Thymus (tissue), 11 donors: ENCODE measurements around the gene GBF1. TPM values are rescaled to one million over a fixed set of nuclear protein-coding genes. Genes with fewer than 3 reads are reported as not detected.
"Not testable (repeated sequence)": the region's sequence is repeated elsewhere in the genome, so short reads cannot be mapped to it uniquely, and the experiment has no call there.

Experiments used
- DNase-seq, 9 donors: peaks; one replicate each; pipeline ENCODE4 v3.0.0-alpha.2; 2013; ENCODE audit warnings: low spot score in 9 of 9, low read depth in 6 of 9, missing footprints in 1 of 9
- H3K27ac ChIP-seq, 2 donors: one replicate each; pipeline ENCODE4 v1.5.1; 2013; ENCODE audit warnings: control low read depth in 1 of 2, low read depth in 1 of 2, low read length in 1 of 2, mild to moderate bottlenecking in 1 of 2, moderate library complexity in 1 of 2
- H3K27me3 ChIP-seq, 2 donors: one replicate each; pipeline ENCODE4 v1.5.1; 2013; ENCODE audit warnings: low read length in 1 of 2; ENCODE audit not compliant: control insufficient read depth in 2 of 2, insufficient read depth in 1 of 2
- H3K36me3 ChIP-seq, 2 donors: one replicate each; pipeline ENCODE4 v1.5.1; 2013; ENCODE audit warnings: low read length in 1 of 2, mild to moderate bottlenecking in 1 of 2, moderate library complexity in 1 of 2; ENCODE audit not compliant: control insufficient read depth in 2 of 2, insufficient read depth in 2 of 2
- H3K4me1 ChIP-seq, 2 donors: one replicate each; pipeline ENCODE4 v1.5.1; 2013; ENCODE audit warnings: low read length in 2 of 2; ENCODE audit not compliant: control insufficient read depth in 2 of 2, insufficient read depth in 2 of 2
- H3K4me3 ChIP-seq, 2 donors: one replicate each; pipeline ENCODE4 v1.5.1; 2013; ENCODE audit warnings: low read length in 2 of 2, control low read depth in 1 of 2, mild to moderate bottlenecking in 1 of 2
- H3K9me3 ChIP-seq, 2 donors: one replicate each; pipeline ENCODE4 v1.5.1; 2013; ENCODE audit warnings: low read length in 1 of 2, mild to moderate bottlenecking in 1 of 2; ENCODE audit not compliant: control insufficient read depth in 2 of 2, insufficient read depth in 1 of 2
- WGBS: extraction: QIAGEN DNeasy Blood & Tissue Kit; methylation state at CpG from one replicate; pipeline ENCODE4 v1.1.7; 2013; 5-methylcytosine and 5-hydroxymethylcytosine counted together
- polyA plus RNA-seq: library from polyadenylated mRNA; stranded (reverse); fragments of 200-250 nt; gene quantifications from one replicate; pipeline ENCODE4 v1.2.3, GENCODE V29; 2013
- total RNA-seq: library from RNA; stranded (reverse); fragments of 120-200 nt; gene quantifications from one replicate; pipeline ENCODE4 v1.2.4, GENCODE V29; 2013
- donor health status: healthy.

GBF1 gene
- total and polyA plus RNA-seq, 2 donors = 9.6 to 11.1 TPM

- no peak for DNase-seq
- H3K27ac ChIP-seq = no peak overlapping the region
- no peak overlapping the region for H3K4me3 ChIP-seq
- H3K9me3 ChIP-seq = peaks cover 5 to 12% of the 10 kb centered on the region in 2 donors
- 31% methylated on average over 39 of the region's 39 CpGs for WGBS
- peaks cover 48 to 74% of the 10 kb centered on the region in 2 donors for H3K27me3 ChIP-seq
- H3K4me1 ChIP-seq = peaks cover 3 to 24% of the 10 kb centered on the region in 2 donors
- H3K36me3 ChIP-seq = no peaks in the 10 kb centered on the region
Measured at GRCh38 chr10:102240467-102241031, 4.8 kb upstream of the GBF1 start.

GRCh38 chr10:102241032-102241443 is 4.3 kb upstream of the GBF1 start:
- WGBS = 3% methylated on average over 20 of the region's 20 CpGs
- Histone ChIP-seq H3K36me3 (no peaks in the 10 kb centered on the region), H3K4me1 (peaks cover 3 to 24% of the 10 kb centered on the region in 2 donors), H3K4me3 (peak overlapping the region in 1 of 2 donors; percentile 41), H3K27me3 (peaks cover 48 to 69% of the 10 kb centered on the region in 2 donors), H3K9me3 (peaks cover 5 to 12% of the 10 kb centered on the region in 2 donors), H3K27ac (no peak overlapping the region)
- no peak for DNase-seq

GRCh38 chr10:102241444-102242117 is 3.8 kb upstream of the GBF1 start, which contains the start of gene PITX3:
PITX3 (minus strand) TSS chr10:102241512; CDS start chr10:102232080, 9,432 bp downstream.
- Histone ChIP-seq H3K9me3 (peaks cover 5 to 12% of the 10 kb centered on the region in 2 donors), H3K27me3 (peaks cover 46 to 64% of the 10 kb centered on the region in 2 donors), H3K27ac (no peak within 1 kb of the TSS), H3K4me3 (peak within 1 kb of the TSS; percentile 27 to 41), H3K4me1 (peaks cover 8 to 26% of the 10 kb centered on the region in 2 donors), H3K36me3 (no peaks in the 10 kb centered on the region)
- peak in 7 of 9 donors; percentile 34 to 83 (median 63) for DNase-seq
- 2% methylated on average over 57 of the region's 57 CpGs for WGBS

GRCh38 chr10:102242118-102242485 is 3.2 kb upstream of the GBF1 start:
- no peak overlapping the region for H3K27ac ChIP-seq
- H3K4me1 ChIP-seq = peaks cover 13 to 31% of the 10 kb centered on the region in 2 donors
- 38% methylated on average over 7 of the region's 7 CpGs for WGBS
- peaks cover 41 to 59% of the 10 kb centered on the region in 2 donors for H3K27me3 ChIP-seq
- H3K4me3 ChIP-seq = peak overlapping the region in 1 of 2 donors; percentile 41
- peaks cover 5 to 12% of the 10 kb centered on the region in 2 donors for H3K9me3 ChIP-seq
- no peaks in the 10 kb centered on the region for H3K36me3 ChIP-seq
- DNase-seq = no peak

- Histone ChIP-seq H3K9me3 (peaks cover 5 to 12% of the 10 kb centered on the region in 2 donors), H3K4me3 (no peak overlapping the region), H3K27me3 (peaks cover 34 to 48% of the 10 kb centered on the region in 2 donors), H3K36me3 (peaks cover 0 to 5% of the 10 kb centered on the region in 2 donors), H3K27ac (no peak overlapping the region), H3K4me1 (peaks cover 15 to 38% of the 10 kb centered on the region in 2 donors)
- DNase-seq = no peak
- WGBS = 95% methylated on average over 2 of the region's 2 CpGs
Measured at GRCh38 chr10:102243309-102243708, 2.0 kb upstream of the GBF1 start.

- Histone ChIP-seq H3K4me3 (peak overlapping the region; percentile 84 to 85), H3K36me3 (peaks cover 0 to 15% of the 10 kb centered on the region in 2 donors), H3K27me3 (peaks cover 16 to 22% of the 10 kb centered on the region in 2 donors), H3K9me3 (peaks cover 5 to 6% of the 10 kb centered on the region in 2 donors), H3K4me1 (peaks cover 19 to 35% of the 10 kb centered on the region in 2 donors), H3K27ac (peak overlapping the region; percentile 85 to 86)
- no peak for DNase-seq
- 1% methylated on average over 4 of the region's 4 CpGs for WGBS
Measured at GRCh38 chr10:102245932-102246251, 560 bp downstream of the GBF1 start.

GRCh38 chr10:102246261-102246660 is 929 bp downstream of the GBF1 start:
- Histone ChIP-seq H3K27me3 (peaks cover 12 to 19% of the 10 kb centered on the region in 2 donors), H3K4me3 (peak overlapping the region; percentile 84 to 85), H3K36me3 (peaks cover 0 to 15% of the 10 kb centered on the region in 2 donors), H3K4me1 (peaks cover 19 to 32% of the 10 kb centered on the region in 2 donors), H3K27ac (no peak overlapping the region), H3K9me3 (peaks cover 4 to 5% of the 10 kb centered on the region in 2 donors)
- WGBS = 65% methylated on average over 3 of the region's 3 CpGs
- DNase-seq = no peak

- H3K4me3 ChIP-seq = no peak overlapping the region
- no peaks in the 10 kb centered on the region for H3K9me3 ChIP-seq
- H3K27me3 ChIP-seq = peaks cover 0 to 4% of the 10 kb centered on the region in 2 donors
- no peak for DNase-seq
- H3K36me3 ChIP-seq = peaks cover 0 to 19% of the 10 kb centered on the region in 2 donors
- H3K27ac ChIP-seq = no peak overlapping the region
- peaks cover 19 to 21% of the 10 kb centered on the region in 2 donors for H3K4me1 ChIP-seq
Measured at GRCh38 chr10:102247734-102248133, 2.4 kb downstream of the GBF1 start.

GRCh38 chr10:102252508-102252907 is 7.2 kb downstream of the GBF1 start:
- DNase-seq, H3K27ac ChIP-seq, H3K4me1 ChIP-seq, H3K4me3 ChIP-seq, H3K27me3 ChIP-seq, H3K9me3 ChIP-seq: not testable (repeated sequence)
- WGBS = 97% methylated on average over 3 of the region's 3 CpGs
- H3K36me3 ChIP-seq = peaks cover 4 to 26% of the 10 kb centered on the region in 2 donors
